ENCODE measurements around the gene ANAPC13.
A peak's percentile ranks its signal among the peaks of the same experiment; 100 is the strongest.

ANAPC13 gene

DNA sequence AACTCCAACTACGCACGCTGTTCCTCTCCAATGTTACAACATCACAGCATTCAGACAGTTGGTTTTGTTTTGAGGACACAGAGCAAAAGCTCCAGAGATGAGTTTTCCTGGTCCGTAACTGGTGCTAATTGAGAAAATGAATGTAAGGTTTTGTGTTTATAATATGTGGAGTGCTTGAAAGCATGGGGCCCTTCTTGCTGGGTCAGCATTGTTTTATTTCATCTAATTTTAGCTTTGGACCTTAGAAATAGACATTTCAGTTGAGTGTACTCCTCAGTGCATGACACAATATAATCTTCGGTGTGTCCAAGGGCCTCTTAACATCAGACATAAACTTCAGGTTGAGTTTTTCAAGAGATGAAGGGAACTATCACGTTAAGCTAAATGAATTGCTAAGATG, 37.1 kb downstream of the ANAPC13 start:
- DNase-seq, result no peak

GRCh38 chr3:134447351-134447750, 38.4 kb downstream of the ANAPC13 start:
- no peak for DNase-seq

- DNase-seq, result no peak
Measured at GRCh38 chr3:134446800-134447199, 39.0 kb downstream of the ANAPC13 start.

DNA sequence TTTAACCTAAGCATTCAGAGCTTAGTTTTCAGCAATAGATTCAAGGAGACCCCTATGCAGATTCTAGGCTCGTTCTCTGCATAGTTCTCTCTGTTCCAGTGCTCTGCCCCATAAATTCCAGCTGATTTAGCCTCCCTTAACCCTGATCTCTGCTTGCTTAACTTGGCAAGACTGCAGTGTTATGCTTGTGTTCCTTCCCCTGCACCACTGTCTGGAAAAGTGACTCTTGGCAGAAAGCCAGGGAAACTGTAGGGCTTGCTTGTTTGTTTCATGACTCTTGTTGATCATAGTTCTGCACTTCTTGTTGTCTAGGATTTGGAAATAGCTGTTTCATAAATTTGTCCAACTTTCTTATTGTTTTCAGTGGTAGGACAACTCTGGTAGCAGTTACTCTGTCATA, 40.1 kb downstream of the ANAPC13 start:
- peak; percentile 8 for DNase-seq

DNA sequence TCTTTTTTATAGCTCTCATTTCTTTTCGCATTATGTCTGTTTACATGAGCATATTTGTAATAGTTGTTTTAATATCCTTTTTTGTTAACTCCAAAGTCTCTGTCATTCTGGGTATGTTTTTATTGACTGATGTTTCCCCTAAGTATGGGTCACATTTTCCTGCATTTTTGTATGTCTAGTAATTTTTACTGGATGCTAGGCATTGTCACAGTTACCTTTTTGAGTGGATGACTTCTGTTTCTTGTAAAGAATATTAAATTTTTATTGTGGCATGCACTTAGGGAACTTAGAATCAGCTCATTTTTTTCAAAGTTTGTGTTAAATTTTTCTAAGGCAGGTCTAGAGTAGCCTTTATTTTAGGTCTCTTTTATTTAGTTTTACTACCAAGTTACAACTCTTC, 40.7 kb downstream of the ANAPC13 start:
- DNase-seq, result no peak

GRCh38 chr3:134441821-134442220, 44.0 kb downstream of the ANAPC13 start:
- DNase-seq, result no peak

GRCh38 chr3:134441321-134441720, 44.5 kb downstream of the ANAPC13 start:
- DNase-seq, result no peak

DNA sequence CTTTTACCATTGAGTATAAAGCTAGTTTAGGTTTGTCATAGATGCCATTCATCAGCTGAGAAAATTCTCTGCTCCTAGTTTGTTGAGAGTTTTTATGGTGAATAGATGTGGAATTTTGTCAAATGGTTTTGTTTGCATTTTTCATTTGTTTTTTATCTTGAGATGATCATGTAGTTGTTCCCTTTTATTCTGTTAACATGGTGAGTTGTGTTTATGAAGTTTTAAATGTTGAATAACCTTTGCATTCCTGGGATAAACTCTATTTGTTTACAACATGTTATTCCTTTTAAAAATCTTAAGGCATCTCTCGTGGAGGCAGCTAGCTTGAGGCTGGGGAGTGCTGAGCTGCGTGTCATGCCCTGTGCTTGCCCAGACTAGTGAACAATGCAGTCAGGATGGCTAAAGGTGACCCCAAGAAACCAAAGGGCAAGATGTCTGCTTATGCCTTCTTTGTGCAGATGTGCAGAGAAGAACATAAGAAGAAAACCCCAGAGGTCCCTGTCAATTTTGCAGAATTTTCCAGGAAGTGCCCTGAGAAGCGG, 48.5 kb downstream of the ANAPC13 start:
- no peak for DNase-seq

DNA sequence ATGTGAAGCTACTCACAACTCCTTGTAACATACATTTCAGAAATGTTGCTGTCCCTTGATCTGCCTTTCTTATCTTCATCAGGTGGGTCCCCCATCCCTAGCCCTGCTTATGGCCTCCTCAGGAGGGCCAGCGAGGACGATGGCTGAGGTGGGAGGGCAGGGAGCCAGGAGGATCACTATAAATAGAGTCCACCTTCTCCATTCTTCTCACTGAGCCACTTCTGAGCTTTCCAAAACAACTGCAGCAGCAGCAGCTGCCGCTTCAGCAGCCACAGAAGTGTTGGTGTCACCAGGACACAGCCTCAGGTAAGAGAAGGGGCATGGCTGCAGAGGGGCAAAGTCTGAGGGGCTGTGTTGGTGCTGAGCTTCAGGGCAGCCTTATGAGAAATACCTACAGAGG, 53.5 kb downstream of the ANAPC13 start:
- no peak for DNase-seq

DNA sequence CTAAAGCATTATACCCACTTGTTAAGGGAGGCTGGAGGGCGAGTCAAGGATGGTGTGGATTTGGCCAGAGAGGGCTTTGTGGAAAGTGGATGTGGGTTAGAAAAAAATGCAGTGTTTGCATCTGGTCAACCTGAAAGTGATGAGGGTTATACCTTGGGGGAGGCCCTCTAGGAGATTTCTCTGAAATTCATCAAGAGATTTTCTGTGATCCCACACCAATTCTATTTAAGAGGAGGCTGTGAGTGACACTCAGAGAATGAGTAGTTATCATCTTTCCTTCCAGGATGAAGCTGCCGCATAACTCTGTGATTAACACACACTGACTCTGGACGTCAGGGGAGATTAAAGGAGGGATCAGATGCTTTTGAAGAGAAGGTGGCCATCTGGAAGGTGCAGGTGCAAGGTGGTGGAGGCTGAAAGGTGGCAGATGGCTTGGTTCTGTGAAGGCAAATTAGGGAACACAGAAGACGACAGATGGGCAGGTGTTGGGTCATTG, 54.8 kb downstream of the ANAPC13 start:
- DNase-seq, result no peak

DNA sequence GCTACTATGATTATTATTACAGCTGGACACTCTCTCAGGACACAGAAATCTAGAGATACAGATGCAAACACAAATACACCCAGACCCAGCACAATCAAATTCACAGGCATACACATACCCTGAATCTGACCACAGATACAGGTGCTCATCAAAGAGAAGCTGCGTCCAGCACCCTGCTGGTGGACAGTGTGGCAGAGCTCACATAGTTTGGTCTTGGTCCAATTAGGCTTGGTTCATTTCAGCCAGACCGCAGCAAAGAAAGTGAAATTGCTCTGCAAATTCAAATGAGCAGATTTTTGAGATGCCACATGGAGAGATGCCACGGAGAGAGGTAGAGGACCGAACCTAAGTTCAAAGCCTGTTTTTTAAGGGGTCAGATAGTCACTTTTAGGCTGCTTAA, 55.6 kb downstream of the ANAPC13 start:
- no peak for DNase-seq

- no peak for DNase-seq
Measured at GRCh38 chr3:134428401-134428800, 57.4 kb downstream of the ANAPC13 start.

Data from hematopoietic multipotent progenitor cell treated with erythropoietin and hydrocortisone succinate and interleukin-3 and kit ligand, for 4 days (in vitro differentiated cells).